PC-9 (cell line): ENCODE measurements around the gene DEF6. TPM values are rescaled to one million over a fixed set of nuclear protein-coding genes. Genes with fewer than 3 reads are reported as not detected.

ENCODE experiments used
- BruUV-seq: library from RNA; stranded (reverse); fragments of 400-500 nt; replicated peaks from 2 replicates; lab custom pipeline; 2021; lab: Mats Ljungman, UMichigan
- CTCF ChIA-PET: fragments of 300-600 bp; sonication (Branson Sonifier 250); formaldehyde crosslinking; loops from one replicate; lab custom pipeline; 2022; ENCODE audit warnings: antibody characterized with exemption; lab: Charles Lee
- POLR2A ChIA-PET: fragments of 300-600 bp; sonication (Branson Sonifier 250); formaldehyde crosslinking; loops from one replicate; lab custom pipeline; 2022; ENCODE audit warnings: antibody characterized with exemption; ENCODE audit not compliant: unreplicated experiment; lab: Charles Lee
- DNase-seq, 2 experiments: peaks; one replicate each; pipeline versions ENCODE4 v3.0.0 to v3.0.0-alpha.2; 2015 to 2022; ENCODE audit warnings: mixed read lengths in 1 of 2
- H2AFZ ChIP-seq: fragments of 200-600 bp; sonication (generic); 2 replicates; pipeline ENCODE4 v1.8.1; 2017; ENCODE audit warnings: antibody characterized with exemption
- H3F3A ChIP-seq: fragments of 200-600 bp; sonication (generic); 2 replicates; pipeline ENCODE4 v1.8.1; 2017; ENCODE audit warnings: antibody characterized with exemption, mild to moderate bottlenecking, low read depth; ENCODE audit not compliant: insufficient read depth
- H3K27ac ChIP-seq: fragments of 200-600 bp; sonication (generic); 2 replicates; pipeline ENCODE4 v1.6.1; 2016; ENCODE audit warnings: mixed run types
- H3K27me3 ChIP-seq: fragments of 200-600 bp; sonication (generic); 2 replicates; pipeline ENCODE4 v1.6.1; 2016; ENCODE audit warnings: low read depth, mixed run types; ENCODE audit not compliant: insufficient read depth
- H3K36me3 ChIP-seq: fragments of 200-600 bp; sonication (generic); 2 replicates; pipeline ENCODE4 v1.6.1; 2016; ENCODE audit warnings: low read depth, mixed run types
- H3K4me1 ChIP-seq: fragments of 200-600 bp; sonication (generic); replicated peaks from 2 replicates; pipeline ENCODE4 v1.6.1; 2016; ENCODE audit warnings: mixed run types; ENCODE audit not compliant: insufficient read depth
- H3K4me2 ChIP-seq: fragments of 200-600 bp; sonication (generic); 2 replicates; pipeline ENCODE4 v1.6.1; 2017; ENCODE audit warnings: mixed run types
- H3K4me3 ChIP-seq: fragments of 200-600 bp; sonication (generic); 2 replicates; pipeline ENCODE4 v1.6.1; 2016; ENCODE audit warnings: mixed run types
- H3K79me2 ChIP-seq: fragments of 200-600 bp; sonication (generic); 2 replicates; pipeline ENCODE4 v1.6.1; 2017; ENCODE audit warnings: low read depth, mixed run types
- H3K9me2 ChIP-seq: fragments of 200-600 bp; sonication (generic); 2 replicates; pipeline ENCODE4 v1.8.1; 2017; ENCODE audit warnings: mild to moderate bottlenecking; ENCODE audit not compliant: insufficient read depth
- H3K9me3 ChIP-seq: fragments of 200-600 bp; sonication (generic); 2 replicates; pipeline ENCODE4 v1.8.1; 2016; ENCODE audit warnings: low read depth; ENCODE audit not compliant: insufficient read depth
- H4K20me1 ChIP-seq: fragments of 200-600 bp; sonication (generic); 2 replicates; pipeline ENCODE4 v1.8.1; 2017; ENCODE audit not compliant: insufficient read depth
- CTCF ChIP-seq: fragments of 200-600 bp; sonication (generic); conservative IDR thresholded peaks from 2 replicates; pipeline ENCODE4 v1.6.1; 2017; ENCODE audit warnings: mixed run types, antibody characterized with exemption, mild to moderate bottlenecking, moderate library complexity
- EZH2 ChIP-seq: fragments of 200-600 bp; sonication (generic); IDR thresholded peaks from 2 replicates; pipeline ENCODE4 v1.8.0; 2017; ENCODE audit warnings: antibody characterized with exemption, low read depth
- intact Hi-C: fragments of 100-400 bp; cut with micrococcal nuclease; formaldehyde crosslinking; loops from one replicate; pipeline ENCODE4 v1.10.0; 2022; ENCODE audit not compliant: unreplicated experiment
- total RNA-seq: library from RNA; stranded (reverse); gene quantifications from 2 replicates; pipeline ENCODE4 v1.2.3, GENCODE V29; 2021

DEF6 gene
- total RNA-seq, 1 experiment from 2014 or later = 19.6 TPM

- H3K27ac ChIP-seq = no peak overlapping the region
- H3K27me3 ChIP-seq = no peaks in the 10 kb centered on the region
- CTCF ChIA-PET = interaction anchor here (0.6 kb wide), 2 partner anchors 50 to 136 kb away, joined by 3 to 8 read pairs; no protein-coding TSS in a partner anchor
- no TSS peak for BruUV-seq
- H3K4me1 ChIP-seq = no peaks in the 10 kb centered on the region
- intact Hi-C loops = no loop called here
- TF ChIP-seq EZH2 (no peak), CTCF (no peak)
- H2AFZ ChIP-seq = no peak overlapping the region
- no peaks in the 10 kb centered on the region for H3K36me3 ChIP-seq
- POLR2A ChIA-PET = interaction anchor here (0.6 to 0.7 kb wide), 4 partner anchors 23 to 309 kb away, joined by 3 to 18 read pairs (median 4); no protein-coding TSS in a partner anchor
- H3K9me2 ChIP-seq = no peaks in the 10 kb centered on the region
- no peaks in the 10 kb centered on the region for H3F3A ChIP-seq
- DNase-seq = peak in 1 of 2 experiments; percentile 83
- H3K4me2 ChIP-seq = no peak overlapping the region
- H3K9me3 ChIP-seq = no peaks in the 10 kb centered on the region
- no peaks in the 10 kb centered on the region for H3K79me2 ChIP-seq
- H4K20me1 ChIP-seq = no peaks in the 10 kb centered on the region
- no peak overlapping the region for H3K4me3 ChIP-seq
These were observed 20.9 kb downstream of the DEF6 start for GRCh38 chr6:35318196-35319171.

GRCh38 chr6:35319346-35320030 lies 21.9 kb downstream of the DEF6 start:
- TF ChIP-seq EZH2 (no peak), CTCF (no peak)
- no TSS peak for BruUV-seq
- CTCF ChIA-PET = interaction anchor here (0.6 kb wide), 1 partner anchor 1100 kb away, joined by 3 read pairs; no protein-coding TSS in a partner anchor
- H3K36me3 ChIP-seq = no peaks in the 10 kb centered on the region
- no peak overlapping the region for H3K4me3 ChIP-seq
- no peaks in the 10 kb centered on the region for H3K4me1 ChIP-seq
- H3F3A ChIP-seq = no peaks in the 10 kb centered on the region
- H3K9me2 ChIP-seq = no peaks in the 10 kb centered on the region
- no peaks in the 10 kb centered on the region for H3K79me2 ChIP-seq
- DNase-seq = no peak
- no peaks in the 10 kb centered on the region for H3K27me3 ChIP-seq
- H2AFZ ChIP-seq = no peak overlapping the region
- H4K20me1 ChIP-seq = no peaks in the 10 kb centered on the region
- no peak overlapping the region for H3K27ac ChIP-seq
- intact Hi-C loops = no loop called here
- no peaks in the 10 kb centered on the region for H3K9me3 ChIP-seq
- H3K4me2 ChIP-seq = no peak overlapping the region
- POLR2A ChIA-PET = interaction anchor here (0.7 kb wide), 1 partner anchor 308 kb away, joined by 5 read pairs; no protein-coding TSS in a partner anchor

- ChIA-PET POLR2A (no interaction called here), CTCF (interaction anchor here (0.6 kb wide), 1 partner anchor 1099 kb away, joined by 3 read pairs; no protein-coding TSS in a partner anchor)
- H3K79me2 ChIP-seq = no peaks in the 10 kb centered on the region
- no peaks in the 10 kb centered on the region for H3K9me2 ChIP-seq
- H3F3A ChIP-seq = no peaks in the 10 kb centered on the region
- H4K20me1 ChIP-seq = no peaks in the 10 kb centered on the region
- no peak overlapping the region for H3K27ac ChIP-seq
- intact Hi-C loops = no loop called here
- H3K4me3 ChIP-seq = no peak overlapping the region
- BruUV-seq = no TSS peak
- no peak for DNase-seq
- TF ChIP-seq EZH2 = no peak
- no peak for TF ChIP-seq CTCF
- H3K4me2 ChIP-seq = no peak overlapping the region
- no peaks in the 10 kb centered on the region for H3K27me3 ChIP-seq
- H3K4me1 ChIP-seq = no peaks in the 10 kb centered on the region
- no peak overlapping the region for H2AFZ ChIP-seq
- H3K9me3 ChIP-seq = no peaks in the 10 kb centered on the region
- H3K36me3 ChIP-seq = no peaks in the 10 kb centered on the region
These were observed 22.4 kb downstream of the DEF6 start for GRCh38 chr6:35320031-35320410.
